NCI-H526 treated with DMSO at 0.1 percent for 48 hours (cell line): Measurements from ENCODE around the gene NUDC.

ENCODE experiments used
- DNase-seq: peaks from one replicate; lab custom pipeline; 2025; lab: John Stamatoyannopoulos, UW

Gene NUDC

GRCh38 chr1:26991310-26992116 is 70.0 kb downstream of the NUDC start:
- DNase-seq, result no peak

GRCh38 chr1:26993237-26994019 is 71.9 kb downstream of the NUDC start, which contains the start of gene TRNP1:
Gene TRNP1 (plus strand): TSS chr1:26993692. CDS start chr1:26993787, 95 bp downstream.
- peak; percentile 45 for DNase-seq

- no peak for DNase-seq
Observed at GRCh38 chr1:26994020-26994786, 72.7 kb downstream of the NUDC start.

- peak; percentile 47 for DNase-seq
Observed at GRCh38 chr1:26994787-26995517, 73.4 kb downstream of the NUDC start.

- no peak for DNase-seq
Observed at GRCh38 chr1:26996024-26996423, 74.5 kb downstream of the NUDC start.
